ENCODE results near the gene C10orf71.

DNA sequence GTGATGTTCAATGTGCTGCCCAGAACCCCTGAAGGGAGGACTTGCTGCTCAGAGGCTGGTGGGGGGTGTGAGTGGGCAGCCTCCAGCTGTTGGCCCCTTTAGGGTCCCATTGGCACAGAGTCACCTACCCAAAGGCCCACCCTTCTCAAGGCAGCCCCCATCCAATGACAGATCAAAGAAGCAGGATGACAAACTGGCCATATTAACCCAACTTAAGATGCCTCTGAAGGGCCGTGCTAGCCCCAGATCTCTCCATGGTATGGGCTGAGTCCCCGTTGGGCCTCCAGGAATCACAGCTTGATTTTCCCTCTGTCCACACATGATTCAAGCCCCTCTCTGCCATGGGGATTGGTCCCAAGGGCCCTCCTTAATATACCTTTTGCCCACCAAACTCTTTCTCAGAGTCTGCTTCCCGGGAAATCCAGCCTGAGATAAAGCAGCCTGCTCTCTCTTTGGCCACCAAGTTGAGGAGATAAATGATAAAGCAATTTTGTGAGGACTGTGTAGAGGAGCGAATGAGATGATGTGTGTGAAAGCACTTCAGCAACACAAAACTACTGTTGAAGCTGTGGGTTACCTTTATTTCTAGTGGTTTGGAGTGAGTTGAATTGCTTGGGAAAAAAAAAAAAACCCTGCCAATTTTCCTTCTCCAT lies 38.2 kb upstream of the C10orf71 start:
- no peak for TF ChIP-seq EZH2 (IDR thresholded peaks at IDR 0.05; ENCODE audit: borderline replicate concordance, low read depth, low read length, poor library complexity, severe bottlenecking)
- TF ChIP-seq, protein P1, sequence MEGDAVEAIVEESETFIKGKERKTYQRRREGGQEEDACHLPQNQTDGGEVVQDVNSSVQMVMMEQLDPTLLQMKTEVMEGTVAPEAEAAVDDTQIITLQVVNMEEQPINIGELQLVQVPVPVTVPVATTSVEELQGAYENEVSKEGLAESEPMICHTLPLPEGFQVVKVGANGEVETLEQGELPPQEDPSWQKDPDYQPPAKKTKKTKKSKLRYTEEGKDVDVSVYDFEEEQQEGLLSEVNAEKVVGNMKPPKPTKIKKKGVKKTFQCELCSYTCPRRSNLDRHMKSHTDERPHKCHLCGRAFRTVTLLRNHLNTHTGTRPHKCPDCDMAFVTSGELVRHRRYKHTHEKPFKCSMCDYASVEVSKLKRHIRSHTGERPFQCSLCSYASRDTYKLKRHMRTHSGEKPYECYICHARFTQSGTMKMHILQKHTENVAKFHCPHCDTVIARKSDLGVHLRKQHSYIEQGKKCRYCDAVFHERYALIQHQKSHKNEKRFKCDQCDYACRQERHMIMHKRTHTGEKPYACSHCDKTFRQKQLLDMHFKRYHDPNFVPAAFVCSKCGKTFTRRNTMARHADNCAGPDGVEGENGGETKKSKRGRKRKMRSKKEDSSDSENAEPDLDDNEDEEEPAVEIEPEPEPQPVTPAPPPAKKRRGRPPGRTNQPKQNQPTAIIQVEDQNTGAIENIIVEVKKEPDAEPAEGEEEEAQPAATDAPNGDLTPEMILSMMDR (conservative IDR thresholded peaks at IDR 0.05; ENCODE audit: low read depth, low read length): no peak
